ENCODE data around the gene CD44.
A peak's percentile ranks its signal among the peaks of the same experiment; 100 is the strongest.

CD44 gene

DNA sequence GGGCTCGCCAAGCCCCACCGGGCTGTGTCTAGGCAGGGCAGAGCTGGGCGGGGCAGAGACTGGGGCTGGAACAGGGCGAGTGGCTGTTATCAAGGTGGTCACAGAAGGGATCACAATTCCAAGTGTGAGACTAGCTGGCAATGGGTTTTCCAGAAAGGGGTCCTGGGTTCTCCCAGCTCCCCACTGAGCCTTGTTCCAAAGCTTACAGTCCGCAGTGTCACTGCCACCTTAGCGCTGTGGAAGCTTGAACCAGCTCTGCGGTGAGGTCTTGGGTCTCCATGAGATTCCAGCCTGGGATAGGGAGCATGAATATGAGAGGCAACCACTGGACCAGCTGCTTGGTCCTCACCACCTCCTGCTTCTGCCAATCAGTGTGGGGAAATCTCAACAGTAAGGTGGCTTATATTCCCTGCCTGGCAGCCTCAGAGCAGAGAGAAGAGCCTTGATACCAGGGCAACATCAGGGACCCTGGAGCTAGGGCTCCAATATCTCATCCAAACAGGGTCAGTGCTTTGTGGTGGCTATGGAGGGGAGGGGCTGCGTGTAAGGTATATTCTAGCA lies 831 bp downstream of the CD44 start:
- no peak for DNase-seq (ENCODE audit: low read depth in 4 of 4, low spot score in 1 of 4)

DNA sequence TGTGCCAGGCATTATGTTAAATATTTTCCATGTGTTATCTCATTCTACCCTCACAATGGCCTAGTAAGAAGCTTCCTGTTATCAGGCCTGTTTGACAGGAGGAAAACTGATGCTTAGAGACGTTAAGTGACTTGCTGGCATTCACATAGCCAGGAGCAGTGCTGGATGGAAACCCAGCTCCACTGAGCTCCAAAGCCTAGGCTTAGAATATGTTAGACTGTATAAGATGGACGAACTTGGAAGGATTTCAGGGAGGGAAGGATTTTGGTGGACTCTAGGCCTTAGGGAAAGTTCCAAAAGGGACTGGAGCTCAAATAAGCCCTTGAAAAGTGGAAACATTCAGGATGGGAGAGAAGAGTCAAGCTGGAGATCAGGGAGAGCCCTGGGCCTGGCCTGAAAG lies 2.1 kb downstream of the CD44 start:
- DNase-seq (ENCODE audit: low read depth in 4 of 4, low spot score in 1 of 4), result no peak

DNA sequence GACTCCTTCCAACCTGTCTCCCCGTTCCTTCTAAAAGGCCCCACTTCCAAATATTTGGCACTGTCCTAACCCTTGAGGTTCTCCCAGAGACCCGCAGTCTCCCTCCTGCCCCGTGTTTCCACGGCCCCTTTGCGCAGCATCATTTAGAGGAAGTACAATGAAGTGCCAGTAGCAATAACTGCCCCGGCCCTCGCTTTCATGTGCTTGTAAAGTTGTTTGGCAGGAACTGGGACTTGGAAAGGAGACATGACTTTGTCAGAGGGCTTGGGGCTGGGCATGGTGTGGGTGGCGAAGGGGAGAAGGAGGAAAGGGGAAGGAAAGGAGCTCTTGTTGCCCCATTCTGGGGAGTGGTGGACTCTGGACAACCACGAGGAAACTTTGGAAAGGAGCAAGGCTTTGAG lies 2.6 kb downstream of the CD44 start:
- no peak for DNase-seq (ENCODE audit: low read depth in 4 of 4, low spot score in 1 of 4)

DNA sequence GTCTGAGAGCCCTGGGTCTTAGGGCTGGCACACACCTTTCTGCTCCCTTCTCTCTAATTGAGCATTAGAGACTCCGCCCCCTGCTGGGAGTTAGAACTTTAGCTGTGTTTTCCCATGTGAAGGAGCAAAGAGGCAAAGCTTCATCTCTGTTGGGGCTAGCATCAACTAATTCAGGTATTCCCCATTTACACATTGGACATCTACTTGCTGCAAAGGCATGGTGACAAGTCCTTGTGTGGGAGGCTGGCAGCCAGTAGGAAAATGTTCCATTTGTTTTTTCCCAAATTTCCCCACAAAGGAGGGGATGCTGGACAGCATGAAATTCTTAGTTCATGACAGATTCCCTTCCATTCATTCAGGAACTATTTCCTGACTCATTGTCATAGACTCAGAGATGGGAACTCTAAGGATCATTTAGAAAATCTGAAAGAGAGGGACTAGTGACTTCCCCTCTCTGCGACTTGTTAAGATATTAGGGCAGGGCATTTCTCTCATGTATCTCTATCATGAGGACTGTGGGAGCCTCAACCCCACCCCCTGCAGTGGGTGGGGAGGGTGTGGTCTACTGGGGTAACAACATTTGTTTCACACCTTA lies 3.6 kb downstream of the CD44 start:
- DNase-seq (ENCODE audit: low read depth in 4 of 4, low spot score in 1 of 4), result no peak

DNA sequence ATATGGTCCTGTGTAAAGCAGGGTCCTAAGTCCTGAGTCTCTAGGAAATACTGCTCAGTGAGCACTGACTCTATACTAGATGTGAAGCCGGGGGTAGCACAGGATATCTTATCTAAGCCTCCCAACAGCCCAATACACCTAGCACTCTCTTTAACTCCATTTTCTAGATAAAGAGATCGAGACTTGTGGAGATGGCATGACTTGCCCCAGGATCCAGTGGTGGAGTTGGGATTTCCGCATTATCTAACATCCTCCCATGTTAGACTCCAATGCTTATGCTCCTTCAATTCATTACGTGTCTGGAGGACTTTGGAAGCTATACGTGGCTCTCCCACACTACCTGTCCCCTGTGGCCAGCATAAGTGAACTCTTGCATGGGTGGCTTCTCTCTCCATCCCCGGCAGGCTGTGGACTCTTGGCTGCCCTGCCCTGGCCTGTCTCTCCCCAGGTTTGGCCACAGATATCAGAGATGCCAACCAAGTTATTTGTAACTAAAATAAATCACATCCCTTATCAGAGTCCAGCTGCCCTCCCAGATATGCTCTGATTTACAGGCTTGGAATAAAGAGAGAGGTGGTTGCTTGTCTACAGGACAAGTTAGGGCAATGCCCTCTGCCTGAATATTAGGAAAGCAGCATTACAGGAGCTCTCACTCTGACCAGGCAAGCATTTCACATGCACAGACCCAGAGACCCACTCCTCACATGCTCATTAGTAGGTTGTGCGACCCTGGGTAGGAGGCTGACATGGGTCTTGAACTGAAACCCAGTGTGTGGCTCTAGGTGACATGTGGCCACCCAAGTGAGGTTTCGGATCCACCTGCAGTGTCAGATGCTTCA lies 4.5 kb downstream of the CD44 start:
- DNase-seq (ENCODE audit: low read depth in 4 of 4, low spot score in 1 of 4), result no peak

DNA sequence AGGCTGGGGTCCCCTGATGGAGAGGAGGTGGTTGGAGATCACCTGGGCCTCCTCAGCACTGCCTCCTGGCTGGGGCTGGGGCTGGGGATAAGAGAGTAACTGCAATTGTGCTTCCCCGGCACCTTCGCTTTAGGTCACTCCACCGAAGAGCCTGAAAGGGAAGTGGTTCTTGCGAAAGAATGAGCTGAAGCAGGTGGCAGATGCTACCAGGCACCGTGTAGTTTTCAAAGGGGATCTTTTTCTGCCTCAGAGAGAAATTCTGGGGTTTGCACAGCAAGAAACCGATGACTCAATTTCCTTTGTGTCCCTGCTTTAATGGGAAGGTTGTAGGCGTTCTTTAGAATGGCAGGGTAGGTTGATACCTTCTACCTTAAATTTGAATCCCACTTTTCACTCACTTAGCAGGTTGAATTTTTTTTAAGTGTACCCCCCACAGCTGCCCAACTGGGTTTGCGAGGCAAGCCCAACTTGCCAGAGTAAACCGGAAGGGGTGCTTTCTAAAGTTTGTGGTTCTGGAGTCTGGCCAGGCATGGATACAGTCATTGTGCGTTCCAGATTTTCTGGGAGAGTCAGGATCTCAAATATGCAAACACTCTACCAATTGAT lies 5.3 kb downstream of the CD44 start:
- peak in 2 of 4 experiments; percentile 40 to 49 for DNase-seq (ENCODE audit: low read depth in 4 of 4, low spot score in 1 of 4)

DNA sequence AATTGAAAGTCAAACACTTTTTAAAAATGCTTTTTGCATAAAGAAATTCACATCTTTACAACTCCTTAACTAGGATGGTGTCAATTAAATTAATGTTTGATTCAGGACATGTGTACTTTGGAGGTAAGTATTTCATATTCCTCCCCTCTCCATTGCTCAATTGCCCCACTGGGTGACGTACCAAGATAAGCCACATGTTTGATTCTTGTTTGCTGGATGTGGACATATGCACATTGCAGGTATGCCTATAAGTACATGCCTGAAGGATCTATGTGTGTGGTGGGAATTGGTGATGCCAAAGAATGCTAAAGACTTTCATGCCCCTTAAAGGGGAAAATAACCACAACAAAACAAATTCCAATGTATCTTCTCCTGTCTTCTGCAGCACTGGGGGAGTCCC lies 5.8 kb downstream of the CD44 start:
- no peak for DNase-seq (ENCODE audit: low read depth in 4 of 4, low spot score in 1 of 4)

DNA sequence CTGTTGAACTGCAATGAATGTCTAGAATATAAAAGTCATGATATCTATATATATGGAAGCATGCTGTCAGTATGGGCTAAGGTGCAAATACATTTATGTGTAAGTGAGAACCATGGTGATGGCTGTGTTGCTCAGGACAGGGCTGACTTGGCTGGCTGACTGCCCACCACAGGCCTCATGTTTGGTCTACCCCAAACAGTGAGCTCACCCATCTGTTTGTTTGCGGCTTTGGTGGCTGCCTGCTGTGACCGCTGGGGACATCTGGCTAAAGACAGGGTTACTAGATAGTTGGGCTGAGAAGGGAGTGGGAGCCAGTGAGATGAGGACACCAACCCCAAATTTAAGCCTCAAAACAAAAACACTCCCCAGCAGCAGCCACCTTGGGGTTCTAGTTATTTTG lies 6.3 kb downstream of the CD44 start:
- DNase-seq (ENCODE audit: low read depth in 4 of 4, low spot score in 1 of 4), result no peak

DNA sequence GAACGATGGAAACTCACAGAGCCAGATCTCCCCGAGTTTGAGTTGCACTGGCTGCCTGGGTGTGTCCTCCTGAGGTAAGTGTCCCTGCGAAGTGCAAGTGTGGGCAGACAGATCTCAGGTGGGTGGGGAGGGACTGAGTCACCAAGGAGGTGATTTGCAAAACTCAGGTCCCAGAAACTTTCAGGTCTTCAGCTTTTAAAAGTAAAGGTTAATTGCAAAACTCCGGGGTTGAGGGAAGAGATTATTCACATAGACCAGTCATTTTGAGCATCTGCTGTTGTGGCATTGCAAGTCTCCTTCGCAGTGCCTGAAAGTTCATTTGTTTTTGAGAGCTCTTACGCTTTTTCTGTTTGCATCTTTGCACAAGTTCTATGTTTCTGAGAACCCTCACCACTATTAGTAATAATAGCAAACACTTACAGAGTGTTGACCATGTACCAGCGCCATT lies 7.1 kb downstream of the CD44 start:
- peak; percentile 47 to 80 (median 60) for DNase-seq (ENCODE audit: low read depth in 4 of 4, low spot score in 1 of 4)

DNA sequence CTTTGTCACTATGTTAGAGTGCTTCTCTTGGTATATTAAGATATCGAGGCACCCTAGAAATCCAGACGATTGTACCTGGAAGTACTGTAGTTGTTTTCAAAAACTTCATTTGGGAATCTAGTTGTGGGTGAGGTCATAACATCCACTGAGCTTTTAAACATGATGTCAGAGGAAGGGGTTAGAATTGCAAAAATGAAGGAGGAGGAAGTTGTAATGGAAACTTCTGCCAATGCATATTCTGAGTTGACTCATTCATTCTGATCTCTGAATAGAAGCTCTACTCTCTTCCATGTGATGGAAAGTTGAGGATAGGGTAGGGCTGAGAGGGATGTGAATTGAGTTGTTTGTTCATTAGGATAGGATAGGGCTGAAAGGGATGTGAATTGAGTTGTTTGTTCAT lies 7.7 kb downstream of the CD44 start:
- DNase-seq (ENCODE audit: low read depth in 4 of 4, low spot score in 1 of 4), result no peak

DNA sequence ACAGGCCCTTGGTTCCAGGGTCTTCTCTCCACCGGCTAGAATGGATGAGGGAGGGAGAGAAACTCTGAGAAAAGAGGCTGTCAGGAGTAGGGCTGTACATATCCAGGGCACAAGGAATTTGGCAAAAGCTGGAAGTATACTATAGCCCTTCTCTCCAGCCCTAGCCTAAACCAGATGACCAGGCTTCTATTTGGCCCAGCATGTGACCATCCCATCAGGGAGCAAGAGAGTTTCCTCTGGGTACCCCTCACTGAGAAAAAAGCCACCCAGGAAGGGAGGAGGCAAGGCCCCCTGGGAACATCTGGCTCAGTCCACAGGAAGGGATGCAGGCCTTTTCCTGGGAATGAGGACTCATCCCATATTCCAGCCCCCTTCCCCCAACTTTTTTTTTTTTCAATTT lies 8.3 kb downstream of the CD44 start:
- DNase-seq (ENCODE audit: low read depth in 4 of 4, low spot score in 1 of 4), result no peak

DNA sequence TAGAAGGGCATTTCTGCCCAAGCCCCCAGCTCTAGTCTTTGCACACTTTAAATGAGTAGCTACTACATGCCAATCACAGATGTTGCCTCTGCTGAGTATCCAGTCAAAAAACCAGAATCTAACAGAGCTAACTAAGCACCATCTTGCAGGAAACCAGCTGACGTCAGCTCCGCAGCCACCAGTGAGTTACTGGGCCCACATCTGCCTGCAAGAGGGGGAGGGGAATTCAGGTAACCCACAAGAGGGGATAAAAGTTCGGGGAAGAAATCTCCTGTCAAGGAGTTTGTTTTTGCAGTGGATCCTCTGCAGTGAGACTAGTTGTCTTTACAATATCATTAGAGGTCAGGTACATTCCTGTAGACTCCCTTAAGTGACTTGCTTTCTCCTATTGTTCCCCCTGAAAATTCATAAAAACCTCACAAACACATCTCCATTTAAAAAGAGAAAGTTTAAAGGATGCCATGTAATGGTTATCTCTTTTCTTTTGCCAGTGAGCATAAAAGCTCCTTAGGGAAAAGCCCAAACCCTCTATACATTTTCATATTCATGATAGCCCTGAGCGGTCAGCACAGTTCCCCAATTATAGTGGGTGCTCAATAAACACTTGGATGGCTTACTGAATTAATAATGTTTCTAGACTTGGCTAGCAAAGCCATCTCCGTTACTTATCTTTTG lies 9.3 kb downstream of the CD44 start:
- DNase-seq (ENCODE audit: low read depth in 4 of 4, low spot score in 1 of 4), result no peak

DNA sequence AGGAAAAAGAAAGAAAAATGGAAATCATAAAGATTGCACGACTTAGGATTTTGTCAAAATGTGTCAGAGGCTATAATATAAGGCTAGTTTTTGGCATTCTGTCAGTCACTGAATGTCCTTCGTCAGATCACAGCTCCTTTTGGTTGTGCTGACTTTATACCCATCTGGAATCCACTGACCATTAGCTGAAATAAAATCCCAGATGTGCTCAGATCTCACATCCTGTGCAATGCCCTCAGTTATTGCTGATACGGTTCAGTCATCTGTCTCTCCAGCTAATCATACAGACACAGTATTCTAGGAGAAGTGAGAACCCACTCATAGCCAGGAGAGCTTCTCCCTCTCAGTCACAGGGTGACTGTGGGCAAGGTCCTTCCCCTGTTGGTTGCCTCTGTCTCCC lies 11.5 kb downstream of the CD44 start:
- DNase-seq (ENCODE audit: low read depth in 4 of 4, low spot score in 1 of 4), result no peak

DNA sequence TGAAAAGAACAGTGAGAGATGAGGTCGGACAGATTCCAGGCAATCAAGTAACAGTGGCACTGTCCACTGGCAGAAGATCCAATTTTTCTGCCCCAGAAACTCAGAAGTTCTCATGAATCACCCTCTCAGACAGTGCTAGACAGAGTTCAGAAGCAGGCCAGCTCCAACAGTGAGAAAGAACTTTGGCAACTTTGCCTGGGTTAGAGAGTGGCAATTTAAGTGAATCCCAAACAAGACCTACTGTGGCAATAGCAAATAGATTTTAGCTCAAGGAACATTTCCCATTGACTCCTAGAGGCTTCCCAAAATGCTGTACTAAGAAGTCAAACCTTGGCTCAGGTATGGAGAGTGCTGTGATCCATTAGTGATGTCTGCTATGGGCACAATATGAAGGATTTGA lies 12.3 kb downstream of the CD44 start:
- no peak for DNase-seq (ENCODE audit: low read depth in 4 of 4, low spot score in 1 of 4)

DNA sequence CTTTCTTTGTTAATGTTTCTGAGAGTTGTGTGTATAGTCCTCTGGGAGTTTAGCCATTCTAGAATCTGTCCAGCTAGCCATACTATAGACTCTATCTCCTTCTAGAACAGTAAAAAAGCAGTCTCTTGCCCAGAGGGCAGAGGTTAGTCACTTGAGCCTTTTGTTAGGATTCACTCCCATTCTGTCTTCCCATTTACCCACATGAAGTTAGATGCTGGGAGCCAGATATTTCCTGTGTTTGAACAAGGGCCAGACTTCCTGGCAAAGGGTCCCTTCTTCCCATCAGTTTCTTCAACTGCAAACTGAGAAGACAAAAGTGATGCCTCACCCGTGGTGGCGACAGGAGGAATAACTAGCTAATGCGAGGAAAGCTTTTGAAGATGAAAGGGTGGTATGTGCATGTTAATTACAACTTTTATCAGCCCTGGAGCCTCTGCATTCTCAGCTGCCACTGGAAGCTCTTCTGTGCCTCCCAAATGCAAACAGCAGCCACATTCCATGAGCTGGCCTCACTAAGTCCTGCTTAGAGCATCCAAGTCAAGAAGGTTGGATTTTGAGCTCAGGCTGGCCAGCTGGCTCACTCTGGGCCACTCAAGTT lies 12.8 kb downstream of the CD44 start:
- DNase-seq (ENCODE audit: low read depth in 4 of 4, low spot score in 1 of 4), result no peak

DNA sequence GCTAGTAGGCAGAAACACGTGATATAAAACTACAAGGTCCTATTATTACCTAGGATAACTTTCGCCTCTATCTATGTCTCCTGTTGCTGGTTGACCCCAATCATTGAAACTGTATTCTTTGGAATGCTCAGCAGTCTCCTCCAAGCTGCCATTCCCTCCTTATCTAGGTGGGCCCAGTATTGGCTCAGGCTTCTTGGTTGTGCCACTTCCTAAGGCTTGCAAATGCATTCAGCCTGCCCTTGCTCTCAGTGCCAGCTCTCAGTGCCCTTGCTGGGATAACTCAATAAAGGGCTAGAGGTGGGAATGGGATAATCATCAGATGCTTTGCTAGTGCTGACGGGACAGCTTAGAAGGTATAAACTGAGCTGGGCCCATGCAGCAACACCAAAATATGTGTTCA lies 13.6 kb downstream of the CD44 start:
- DNase-seq (ENCODE audit: low read depth in 4 of 4, low spot score in 1 of 4), result no peak

DNA sequence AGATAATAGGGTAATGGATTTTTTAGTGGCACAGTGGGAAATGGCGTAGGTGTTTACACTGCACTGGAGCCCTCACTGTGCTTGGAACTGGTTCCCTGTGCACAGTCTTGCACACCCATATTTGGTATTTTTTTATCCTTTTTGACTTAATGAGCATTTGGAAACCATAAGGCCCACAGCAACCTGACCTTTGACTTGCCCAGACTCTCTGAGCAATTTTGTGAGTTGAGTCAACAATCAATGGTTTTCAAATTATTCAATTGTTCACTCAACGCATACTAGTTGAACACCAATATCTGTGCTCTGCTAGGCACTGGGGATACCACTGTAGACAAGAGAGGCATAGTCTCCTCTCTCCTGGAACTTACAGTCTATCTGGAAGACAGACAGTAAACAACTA lies 14.3 kb downstream of the CD44 start:
- no peak for DNase-seq (ENCODE audit: low read depth in 4 of 4, low spot score in 1 of 4)

DNA sequence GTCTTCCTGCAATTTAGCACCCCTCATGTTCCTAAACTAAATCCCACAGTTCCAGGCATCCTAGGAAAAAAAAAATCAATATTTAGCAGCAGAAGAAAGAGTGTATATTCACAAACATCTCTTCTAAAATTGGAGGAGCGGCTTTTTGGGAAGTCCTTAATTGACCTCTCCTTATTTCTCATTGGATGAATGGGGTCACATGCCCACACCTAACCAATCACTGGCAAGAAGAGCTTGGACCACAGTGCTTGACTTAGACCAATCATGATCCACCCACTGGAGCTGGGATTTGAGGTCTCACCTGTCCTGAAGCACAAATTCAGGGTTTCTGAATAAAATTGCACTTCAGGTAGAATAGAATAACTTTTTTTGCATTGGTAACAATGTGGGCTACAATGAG lies 16.0 kb downstream of the CD44 start:
- no peak for DNase-seq (ENCODE audit: low read depth in 4 of 4, low spot score in 1 of 4)

DNA sequence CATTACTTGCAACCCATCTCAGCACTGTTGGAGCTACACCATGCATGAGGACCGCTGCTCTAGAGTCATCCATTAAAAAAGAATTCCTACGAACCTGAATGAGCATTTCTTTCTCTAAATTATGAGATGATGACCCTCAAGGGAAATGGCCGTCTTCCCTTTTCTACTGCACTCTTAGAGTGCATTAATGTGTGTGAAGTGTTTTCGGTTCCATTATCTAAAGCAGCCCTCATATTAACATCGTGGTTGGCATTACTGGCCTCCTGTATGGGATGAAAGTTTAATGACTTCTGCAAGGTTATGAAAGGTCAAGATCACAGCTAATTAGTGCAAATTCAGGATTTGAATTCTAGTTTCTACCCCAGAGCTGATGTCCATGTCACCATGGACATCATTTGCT lies 16.7 kb downstream of the CD44 start:
- DNase-seq (ENCODE audit: low read depth in 4 of 4, low spot score in 1 of 4), result no peak

DNA sequence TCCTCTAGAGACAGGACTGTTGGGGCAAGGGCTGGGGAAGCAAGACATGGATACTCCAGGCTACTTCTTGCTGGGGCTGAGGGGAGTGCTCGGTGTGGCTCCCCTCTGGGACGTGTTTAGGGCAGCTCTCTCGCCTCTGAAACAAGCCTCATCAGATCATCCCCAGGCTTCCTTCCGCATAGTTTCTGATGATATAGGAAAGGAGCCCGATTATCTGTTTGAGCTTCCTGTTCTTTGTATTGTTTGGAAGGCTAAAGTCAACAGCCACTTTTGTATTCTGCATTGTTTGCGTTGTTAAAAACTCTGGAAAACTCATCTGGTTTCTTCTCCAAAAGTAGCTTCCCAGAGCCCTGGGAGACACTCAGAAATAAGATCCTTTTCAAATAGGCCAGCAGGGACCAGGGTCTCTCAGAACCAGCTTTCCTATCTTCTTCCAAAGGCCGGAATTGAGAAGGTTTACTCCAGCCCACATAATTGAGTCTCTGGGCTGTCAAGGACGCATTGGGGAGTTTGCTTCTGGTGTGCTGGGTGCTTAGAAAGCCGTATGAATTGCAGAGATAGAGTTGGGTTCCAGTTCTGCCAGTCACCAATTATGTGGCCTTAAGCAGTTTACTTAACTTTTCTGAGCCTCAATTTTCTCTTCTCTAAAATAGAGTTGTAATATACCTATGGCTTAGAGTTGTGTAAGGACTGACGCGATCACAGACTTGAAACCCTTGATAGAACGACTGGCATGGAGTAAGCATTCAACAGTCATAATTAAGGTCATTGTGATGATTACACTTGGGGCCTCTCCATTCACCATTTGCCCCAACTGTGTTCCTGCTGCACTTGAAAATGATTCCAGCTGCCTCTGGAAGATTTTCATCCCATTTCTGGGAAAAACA lies 19.1 kb downstream of the CD44 start:
- DNase-seq (ENCODE audit: low read depth in 4 of 4, low spot score in 1 of 4), result no peak

All from stimulated activated CD4-positive, alpha-beta T cell treated with anti-CD3 and anti-CD28 coated beads, Interleukin-1b, Interleukin-23, amount 100 ng/mL, for 24 hours (primary cell).